Measurements from ENCODE around the gene POLA1.

The POLA1 gene

GRCh38 chrX:24985120-24985519 lies 291.4 kb downstream of the POLA1 start:
- no peak for ATAC-seq (ENCODE audit: low read depth)
- DNase-seq (ENCODE audit: low spot score) = no peak
- H3K27me3 ChIP-seq (ENCODE audit: insufficient read depth, poor library complexity, severe bottlenecking) = no peaks in the 10 kb centered on the region
- H3K27ac ChIP-seq (ENCODE audit: poor library complexity, severe bottlenecking) = no peak overlapping the region
- no peak for TF ChIP-seq CTCF (IDR thresholded peaks at IDR 0.05; ENCODE audit: poor library complexity, severe bottlenecking)
- H3K36me3 ChIP-seq (ENCODE audit: low read depth) = no peaks in the 10 kb centered on the region
- no peaks in the 10 kb centered on the region for H3K4me1 ChIP-seq (ENCODE audit: insufficient read depth, poor library complexity, severe bottlenecking)
- H3K4me3 ChIP-seq (ENCODE audit: severe bottlenecking) = no peak overlapping the region
- no peaks in the 10 kb centered on the region for H3K9me3 ChIP-seq (ENCODE audit: severe bottlenecking)

- Histone ChIP-seq H3K27me3 (ENCODE audit: insufficient read depth, poor library complexity, severe bottlenecking) (no peaks in the 10 kb centered on the region), H3K36me3 (ENCODE audit: low read depth) (no peaks in the 10 kb centered on the region), H3K4me1 (ENCODE audit: insufficient read depth, poor library complexity, severe bottlenecking) (no peaks in the 10 kb centered on the region), H3K27ac (ENCODE audit: poor library complexity, severe bottlenecking) (no peak overlapping the region), H3K4me3 (ENCODE audit: severe bottlenecking) (no peak overlapping the region), H3K9me3 (ENCODE audit: severe bottlenecking) (no peaks in the 10 kb centered on the region)
- ATAC-seq (ENCODE audit: low read depth) (no peak), DNase-seq (ENCODE audit: low spot score) (no peak)
- TF ChIP-seq CTCF (IDR thresholded peaks at IDR 0.05; ENCODE audit: poor library complexity, severe bottlenecking) = no peak
Observed at GRCh38 chrX:24987731-24988130, 294.0 kb downstream of the POLA1 start.

GRCh38 chrX:24988314-24988713 lies 294.6 kb downstream of the POLA1 start:
- no peak for DNase-seq (ENCODE audit: low spot score)
- H3K27me3 ChIP-seq (ENCODE audit: insufficient read depth, poor library complexity, severe bottlenecking) = no peaks in the 10 kb centered on the region
- H3K4me3 ChIP-seq (ENCODE audit: severe bottlenecking) = no peak overlapping the region
- H3K27ac ChIP-seq (ENCODE audit: poor library complexity, severe bottlenecking) = no peak overlapping the region
- H3K4me1 ChIP-seq (ENCODE audit: insufficient read depth, poor library complexity, severe bottlenecking) = no peaks in the 10 kb centered on the region
- TF ChIP-seq CTCF (IDR thresholded peaks at IDR 0.05; ENCODE audit: poor library complexity, severe bottlenecking) = no peak
- no peak for ATAC-seq (ENCODE audit: low read depth)
- H3K9me3 ChIP-seq (ENCODE audit: severe bottlenecking) = no peaks in the 10 kb centered on the region
- H3K36me3 ChIP-seq (ENCODE audit: low read depth) = no peaks in the 10 kb centered on the region

- no peak for TF ChIP-seq CTCF (IDR thresholded peaks at IDR 0.05; ENCODE audit: poor library complexity, severe bottlenecking)
- Histone ChIP-seq H3K27ac (ENCODE audit: poor library complexity, severe bottlenecking) (no peak overlapping the region), H3K9me3 (ENCODE audit: severe bottlenecking) (no peaks in the 10 kb centered on the region), H3K4me3 (ENCODE audit: severe bottlenecking) (no peak overlapping the region), H3K36me3 (ENCODE audit: low read depth) (no peaks in the 10 kb centered on the region), H3K4me1 (ENCODE audit: insufficient read depth, poor library complexity, severe bottlenecking) (no peaks in the 10 kb centered on the region), H3K27me3 (ENCODE audit: insufficient read depth, poor library complexity, severe bottlenecking) (no peaks in the 10 kb centered on the region)
- ATAC-seq (ENCODE audit: low read depth) (no peak), DNase-seq (ENCODE audit: low spot score) (no peak)
Observed at GRCh38 chrX:24990535-24990934, 296.8 kb downstream of the POLA1 start.

GRCh38 chrX:24993879-24994278 lies 300.2 kb downstream of the POLA1 start:
- ATAC-seq (ENCODE audit: low read depth) (no peak), DNase-seq (ENCODE audit: low spot score) (no peak)
- Histone ChIP-seq H3K9me3 (ENCODE audit: severe bottlenecking) (no peaks in the 10 kb centered on the region), H3K4me1 (ENCODE audit: insufficient read depth, poor library complexity, severe bottlenecking) (no peaks in the 10 kb centered on the region), H3K36me3 (ENCODE audit: low read depth) (no peaks in the 10 kb centered on the region), H3K4me3 (ENCODE audit: severe bottlenecking) (no peak overlapping the region), H3K27me3 (ENCODE audit: insufficient read depth, poor library complexity, severe bottlenecking) (no peaks in the 10 kb centered on the region), H3K27ac (ENCODE audit: poor library complexity, severe bottlenecking) (no peak overlapping the region)
- no peak for TF ChIP-seq CTCF (IDR thresholded peaks at IDR 0.05; ENCODE audit: poor library complexity, severe bottlenecking)
